Hematopoietic multipotent progenitor cell treated with erythropoietin and hydrocortisone succinate and interleukin-3 and kit ligand, for 8 days (in vitro differentiated cells): ENCODE results near the gene SETD7.
"Not testable (repeated sequence)": the region's sequence is repeated elsewhere in the genome, so short reads cannot be mapped to it uniquely, and the experiment has no call there.

ENCODE experiments used
- DNase-seq: peaks from one replicate; pipeline ENCODE4 v3.0.0-alpha.2; 2015

The SETD7 gene

DNA sequence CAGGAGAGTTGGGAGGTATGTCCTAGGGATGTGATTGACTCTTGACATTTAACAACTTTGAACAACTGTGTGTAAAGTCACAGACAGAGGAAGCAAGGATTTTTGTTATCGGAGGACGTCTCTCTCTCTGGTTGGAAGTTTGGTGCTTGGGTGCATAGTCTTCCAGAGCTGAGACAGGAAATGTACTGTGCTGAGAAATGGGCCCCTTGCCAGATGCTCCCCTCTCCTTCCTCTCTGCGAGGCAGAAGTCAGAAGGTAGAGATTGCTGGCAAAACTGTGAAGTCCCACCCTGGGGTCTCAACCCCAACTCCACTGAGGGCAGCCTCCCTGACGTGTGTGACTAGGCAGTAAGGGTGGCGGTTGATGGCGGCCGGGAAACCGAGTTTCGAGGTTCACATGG is 49.2 kb downstream of the SETD7 start:
- DNase-seq, result no peak

DNA sequence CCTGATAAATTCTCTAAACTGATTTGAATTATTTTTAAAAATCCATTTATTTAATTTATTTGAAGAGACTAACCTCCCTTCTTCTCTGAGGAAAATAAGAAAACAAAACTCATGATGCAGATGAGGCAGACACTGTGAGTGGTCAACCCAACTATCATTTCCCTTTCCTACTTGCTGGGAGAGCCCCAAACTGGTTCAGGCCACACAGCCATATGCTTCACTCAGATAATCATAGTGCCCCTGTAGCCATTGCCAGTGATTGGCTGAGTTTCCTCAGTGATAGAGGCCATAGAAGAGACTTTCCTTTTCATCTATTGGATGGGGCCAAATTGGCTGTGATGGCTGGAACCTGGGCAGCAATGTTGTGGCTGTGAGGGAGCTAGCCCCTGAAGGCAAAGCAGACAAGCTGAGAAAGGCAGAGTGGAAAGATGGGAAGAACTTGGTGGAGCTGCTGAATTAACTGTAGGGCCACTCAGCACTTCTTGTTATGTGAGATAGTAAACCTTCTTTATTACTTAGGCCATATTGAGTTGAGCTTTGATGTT is 52.3 kb downstream of the SETD7 start:
- no peak for DNase-seq

DNA sequence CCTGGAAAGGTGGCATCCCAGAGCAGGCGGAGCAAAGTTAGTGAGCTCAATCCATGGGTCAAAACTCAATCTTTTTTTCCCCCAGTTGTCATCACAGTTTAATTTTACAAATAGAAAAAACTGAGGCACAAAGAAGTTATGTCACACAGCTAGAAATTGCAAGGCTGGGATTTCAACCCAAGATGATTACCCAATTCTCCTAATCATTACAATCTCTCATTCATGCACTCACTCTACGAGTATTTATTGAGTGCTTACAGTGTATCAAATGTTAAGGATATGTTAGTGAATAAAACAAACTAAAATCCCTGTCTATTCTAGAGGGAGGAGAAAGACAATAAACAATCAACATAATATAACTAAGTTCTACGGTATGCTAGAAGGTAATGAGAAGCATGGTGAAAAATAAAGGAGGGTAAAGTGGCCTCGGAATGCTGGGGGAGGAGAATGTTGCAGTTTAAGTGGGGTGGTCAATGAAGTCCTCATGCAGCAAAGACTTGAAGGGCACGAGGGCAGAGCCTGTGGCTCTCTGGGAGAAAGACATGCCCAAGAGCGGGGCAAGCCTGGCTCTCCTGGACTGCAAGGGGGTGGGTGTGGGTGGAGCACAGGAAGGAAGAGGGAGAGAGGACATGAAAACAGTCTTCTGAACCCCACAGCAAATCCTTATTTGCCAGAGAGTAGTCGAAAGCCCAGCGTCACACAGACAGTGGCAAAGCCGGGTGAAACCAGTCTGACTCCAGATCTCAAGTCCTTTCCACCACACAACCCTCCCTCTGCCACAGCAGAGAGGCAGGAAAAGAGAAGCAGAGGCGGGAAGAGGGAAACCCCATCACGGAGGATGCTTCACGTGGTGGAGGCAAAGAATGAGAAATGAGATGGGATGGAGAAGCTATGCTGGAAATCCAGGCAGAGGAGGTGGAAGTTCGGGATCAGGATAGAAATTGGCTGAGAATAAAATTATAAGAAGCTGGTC is 53.8 kb downstream of the SETD7 start:
- DNase-seq, result no peak

DNA sequence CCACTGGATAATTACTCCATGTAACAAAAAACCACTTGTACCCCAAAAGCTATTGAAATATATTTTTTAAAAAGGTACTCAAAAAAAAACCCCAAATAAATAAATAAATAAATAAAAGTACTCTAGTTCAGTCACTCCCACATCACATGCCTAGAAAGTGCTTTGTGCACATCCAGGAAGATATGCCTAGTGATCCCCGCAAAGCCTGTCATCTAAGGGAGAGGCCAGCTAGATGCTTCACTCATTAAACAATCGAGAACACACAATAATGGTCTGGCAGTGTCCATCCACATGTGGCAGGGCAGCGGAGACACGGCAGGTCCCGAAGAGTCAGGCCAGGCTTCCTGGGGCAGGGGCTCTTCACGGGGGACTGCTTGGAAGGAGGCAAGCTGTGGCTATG is 54.5 kb downstream of the SETD7 start:
- DNase-seq, result no peak

DNA sequence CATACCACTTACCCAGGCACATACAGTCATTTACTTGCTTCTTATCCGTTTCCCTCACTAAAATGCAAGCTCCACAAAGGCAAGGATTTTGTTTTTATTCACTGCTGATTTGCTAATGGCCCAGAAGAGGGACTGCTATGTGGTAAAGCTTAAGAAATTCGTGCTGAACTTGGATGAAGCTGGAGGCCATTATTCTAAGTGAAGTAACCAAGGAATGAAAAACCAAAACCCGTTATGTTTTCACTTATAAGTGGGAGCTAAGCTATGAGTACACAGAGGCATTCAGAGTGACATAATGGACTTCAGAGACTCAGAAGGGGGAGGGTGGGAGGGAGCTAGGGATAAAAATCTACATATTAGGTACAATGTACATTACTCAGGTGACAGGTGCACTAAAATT is 54.9 kb downstream of the SETD7 start:
- DNase-seq, result no peak

DNA sequence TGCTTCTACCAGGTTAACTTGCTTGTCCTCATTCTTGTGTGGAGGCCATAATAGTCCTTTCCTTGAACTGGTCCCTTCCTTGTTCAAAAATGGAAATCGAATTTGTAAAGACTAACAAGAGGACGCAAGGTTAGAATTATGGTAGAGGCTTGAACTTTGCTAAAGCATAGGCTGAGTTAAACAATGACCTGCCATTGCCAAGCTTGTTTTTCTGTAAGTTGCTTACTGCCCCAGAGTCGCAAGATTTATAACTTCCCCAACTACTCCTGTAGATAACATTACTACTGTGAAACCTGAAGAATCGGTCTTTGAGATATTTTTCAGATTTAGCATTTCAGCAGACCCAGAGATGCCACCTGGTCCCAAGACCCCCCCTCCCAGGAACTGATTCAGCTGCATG is 56.8 kb downstream of the SETD7 start:
- no peak for DNase-seq

DNA sequence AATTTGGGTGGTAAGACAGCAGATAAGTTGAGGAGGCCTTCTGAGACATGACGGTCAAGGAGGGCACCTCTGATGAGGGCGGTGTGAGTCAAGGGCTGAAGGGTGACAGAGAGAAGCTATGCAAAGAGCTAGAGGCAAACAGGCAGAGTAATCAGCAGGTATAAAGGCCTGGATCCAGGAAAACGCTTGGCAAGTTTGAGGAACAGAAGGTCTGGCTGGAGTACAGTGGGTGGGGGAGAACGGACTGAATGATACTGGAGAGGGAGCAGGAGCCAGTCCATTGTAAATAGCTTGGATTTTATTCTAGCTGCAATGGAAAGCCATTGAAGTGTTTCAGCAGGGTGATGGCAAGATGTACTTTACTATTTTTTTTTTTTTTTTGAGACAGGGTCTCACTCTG is 62.8 kb downstream of the SETD7 start:
- no peak for DNase-seq

DNA sequence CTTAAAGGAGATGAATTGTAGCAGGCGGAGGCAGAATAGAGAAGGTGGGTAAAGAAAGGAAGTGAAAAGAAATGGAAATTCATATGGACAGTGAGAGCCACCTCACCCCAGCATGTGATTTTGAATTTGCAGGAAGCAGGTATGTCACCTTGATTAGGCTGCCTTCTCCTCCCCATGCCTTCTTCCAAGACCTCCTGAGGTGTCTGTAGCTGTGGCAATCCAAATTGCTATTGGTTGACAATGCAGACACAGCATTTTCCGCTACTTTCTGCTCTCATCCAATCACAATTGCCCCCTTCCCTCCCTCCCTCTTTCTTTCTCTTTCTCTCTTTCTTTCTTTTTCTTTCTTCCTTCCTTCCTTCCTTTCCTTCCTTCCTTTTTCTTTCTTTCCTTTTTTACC is 63.6 kb downstream of the SETD7 start:
- no peak for DNase-seq

DNA sequence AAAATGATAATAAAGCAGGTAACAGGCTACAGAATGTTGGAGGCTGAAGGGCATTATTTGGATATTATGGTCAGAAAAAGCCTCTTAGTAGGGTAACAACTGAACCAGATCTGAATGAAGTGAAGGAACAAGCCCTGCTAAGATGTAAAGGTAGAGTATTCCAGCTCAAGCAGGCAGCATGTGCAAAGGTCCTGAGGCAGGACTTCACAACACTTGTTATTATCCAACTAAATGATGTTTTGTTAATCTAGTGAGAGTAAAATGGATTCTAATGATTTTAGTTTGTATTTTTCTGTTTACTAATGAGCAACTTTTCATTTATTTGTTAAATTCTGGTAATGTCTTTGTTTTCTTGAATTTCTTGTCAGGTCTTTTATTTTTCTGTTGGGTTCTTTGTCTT is 66.4 kb downstream of the SETD7 start:
- DNase-seq, result no peak

DNA sequence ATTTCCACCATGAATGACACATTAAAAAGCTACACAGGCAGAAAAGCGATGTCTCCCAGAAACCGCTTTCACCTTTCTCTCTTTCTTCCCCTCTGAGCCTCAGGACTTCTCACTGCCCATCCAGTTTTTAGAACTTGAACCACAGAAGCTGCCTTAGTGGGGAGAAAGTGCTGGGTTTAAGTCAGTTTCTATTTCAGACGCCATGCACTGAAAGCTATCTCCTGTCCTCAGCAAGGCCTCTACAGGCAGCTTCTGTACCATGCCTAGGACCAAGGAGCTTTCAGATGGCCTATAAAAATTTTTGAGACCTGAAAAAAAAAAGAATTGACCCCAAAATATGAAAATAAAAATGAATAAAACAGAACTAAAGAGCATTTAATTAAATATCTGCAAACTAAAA is 67.6 kb downstream of the SETD7 start:
- DNase-seq, result no peak

DNA sequence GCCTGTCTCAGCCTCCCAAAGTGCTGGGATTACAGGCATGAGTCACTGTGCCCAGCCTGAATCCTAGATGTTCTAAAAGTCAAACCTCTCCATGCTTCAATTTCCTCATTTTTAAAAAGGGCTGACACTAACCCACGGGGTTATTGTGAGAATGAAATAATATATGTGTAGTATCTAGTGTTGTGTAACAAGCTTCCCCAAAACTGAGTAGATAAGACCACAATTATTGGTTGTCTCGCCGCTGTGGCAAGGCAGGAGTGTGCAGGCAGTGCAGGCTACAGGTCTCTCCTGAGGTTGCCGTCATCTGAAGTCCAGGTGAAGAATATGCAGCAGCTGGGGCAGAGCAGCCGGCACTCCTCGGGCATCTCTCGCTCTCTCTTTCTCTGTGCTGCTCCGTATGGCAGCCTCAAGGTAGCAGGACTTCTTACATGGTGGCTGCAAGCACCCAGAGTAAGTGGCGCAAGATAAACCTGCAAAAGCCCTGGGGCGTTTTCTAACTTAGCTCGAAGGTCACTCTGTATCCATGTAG is 71.2 kb downstream of the SETD7 start:
- no peak for DNase-seq

DNA sequence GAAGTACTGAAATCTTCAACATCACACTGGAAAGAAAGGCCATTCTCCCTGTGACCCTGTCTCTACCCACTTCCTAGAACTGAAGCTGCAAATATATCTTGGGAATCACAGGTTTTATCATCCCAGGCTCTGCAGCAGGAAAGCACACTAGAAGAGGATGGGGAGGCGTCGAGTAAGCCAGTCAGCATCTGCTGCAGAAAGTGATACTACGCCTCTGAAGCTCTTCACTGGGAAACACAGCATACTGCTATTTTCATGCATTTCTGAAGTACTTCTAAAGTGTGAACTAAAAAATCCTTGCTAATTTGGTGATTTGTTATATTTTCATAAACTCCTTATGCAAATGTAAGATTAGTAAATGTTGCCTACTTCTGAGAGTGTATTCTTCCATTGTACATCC is 73.0 kb downstream of the SETD7 start:
- DNase-seq, result no peak

DNA sequence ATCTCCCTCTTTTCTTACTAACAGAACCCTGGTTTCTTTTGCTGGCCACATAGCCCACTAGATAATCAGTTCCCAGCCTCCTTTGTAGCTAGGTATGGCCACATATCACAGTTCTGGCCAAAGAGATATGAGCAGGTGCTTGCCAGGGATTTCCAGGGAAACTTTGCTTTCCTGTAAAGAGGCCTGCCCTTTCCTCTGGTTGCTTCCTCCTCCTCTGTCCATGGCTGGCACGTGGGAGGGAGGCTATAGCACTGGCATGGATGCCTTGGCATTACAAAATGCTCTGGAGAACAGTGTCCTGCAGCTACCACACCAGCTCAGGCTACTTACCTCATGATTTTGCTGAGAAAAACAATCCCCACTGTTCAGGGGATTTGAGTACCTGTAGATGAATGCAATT is 74.6 kb downstream of the SETD7 start:
- DNase-seq, result no peak

DNA sequence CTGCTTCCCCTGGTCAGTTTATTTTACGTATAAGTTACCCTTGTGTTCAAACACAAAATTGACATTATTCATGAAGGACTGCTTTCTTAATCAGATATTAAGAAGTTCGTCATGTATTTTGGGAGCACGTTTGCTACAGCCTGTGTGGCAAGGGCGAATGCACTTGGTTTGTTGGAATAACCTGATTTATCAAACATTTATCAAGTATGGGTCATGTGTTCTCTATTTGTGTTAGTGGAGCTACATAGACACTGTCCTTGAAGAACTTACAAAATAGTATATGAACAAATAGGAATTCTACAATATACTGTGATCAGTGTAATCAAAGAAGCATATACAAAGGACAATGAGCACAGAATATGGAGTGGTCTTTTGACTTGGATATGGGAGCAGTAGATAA is 79.7 kb downstream of the SETD7 start:
- no peak for DNase-seq

DNA sequence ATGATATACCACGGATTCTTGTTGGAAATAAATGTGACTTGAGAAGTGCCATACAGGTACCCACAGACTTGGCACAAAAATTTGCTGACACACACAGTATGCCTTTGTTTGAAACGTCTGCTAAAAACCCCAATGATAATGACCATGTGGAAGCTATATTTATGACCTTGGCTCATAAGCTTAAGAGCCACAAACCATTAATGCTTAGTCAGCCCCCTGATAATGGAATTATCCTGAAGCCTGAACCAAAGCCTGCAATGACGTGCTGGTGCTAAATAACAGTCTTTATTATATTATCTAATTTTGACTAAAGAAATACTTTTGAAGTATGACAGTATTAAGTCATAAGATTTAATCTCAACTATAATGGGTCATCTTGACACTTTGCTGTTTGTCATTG is 83.2 kb downstream of the SETD7 start:
- DNase-seq, result no peak

DNA sequence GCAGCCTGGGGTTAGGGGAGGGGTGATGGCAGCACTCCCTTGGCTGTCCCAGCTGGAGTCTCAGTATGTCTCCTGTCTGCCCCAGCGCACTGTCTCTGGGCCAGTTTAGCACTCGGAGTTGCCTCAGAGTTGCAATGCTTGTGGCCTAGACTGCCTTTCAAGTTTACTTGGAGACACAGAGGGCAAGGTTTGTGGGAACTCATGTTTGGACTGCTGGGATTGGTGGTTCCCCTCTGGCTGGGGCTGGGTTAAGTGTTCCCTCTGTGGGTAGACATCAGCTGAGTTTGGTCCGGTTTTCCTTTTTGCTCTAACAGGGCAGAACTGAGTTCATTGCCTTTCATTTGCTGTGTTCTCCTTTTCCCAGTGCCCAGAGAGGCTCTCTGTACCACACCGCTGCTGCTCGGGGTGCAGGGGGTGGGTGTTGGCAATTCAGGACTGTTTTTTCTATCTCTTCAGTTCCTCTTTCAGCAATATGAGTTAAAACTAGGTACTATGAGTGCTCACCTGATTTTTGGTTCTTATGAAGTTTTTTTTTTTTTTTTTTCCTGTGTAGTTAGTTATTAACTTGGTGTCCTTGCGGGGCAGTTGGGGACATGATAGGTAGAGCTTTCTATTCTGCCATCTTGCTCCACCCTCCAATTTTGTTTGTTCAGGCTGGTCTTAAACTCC is 84.9 kb downstream of the SETD7 start:
- DNase-seq, result no peak

DNA sequence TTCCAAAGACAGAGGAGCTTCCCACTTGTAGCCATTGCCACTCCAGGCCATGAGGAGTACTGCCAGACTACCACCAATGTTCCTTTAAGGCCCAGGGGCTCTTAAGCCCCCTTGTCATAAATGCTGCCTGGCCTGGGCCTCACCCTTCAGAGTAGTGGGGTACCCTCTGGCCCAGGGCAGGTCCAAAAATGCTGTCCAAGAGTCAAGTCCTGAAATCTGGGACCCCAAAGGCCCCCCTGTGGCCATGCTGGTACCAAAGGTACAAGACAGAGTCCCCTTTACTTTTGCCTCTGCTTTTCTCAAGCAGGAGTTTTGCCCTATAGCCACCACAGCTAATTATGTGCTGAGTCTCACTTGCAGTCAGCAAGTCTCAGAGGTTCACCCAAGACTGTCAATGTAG is 85.7 kb downstream of the SETD7 start:
- no peak for DNase-seq

DNA sequence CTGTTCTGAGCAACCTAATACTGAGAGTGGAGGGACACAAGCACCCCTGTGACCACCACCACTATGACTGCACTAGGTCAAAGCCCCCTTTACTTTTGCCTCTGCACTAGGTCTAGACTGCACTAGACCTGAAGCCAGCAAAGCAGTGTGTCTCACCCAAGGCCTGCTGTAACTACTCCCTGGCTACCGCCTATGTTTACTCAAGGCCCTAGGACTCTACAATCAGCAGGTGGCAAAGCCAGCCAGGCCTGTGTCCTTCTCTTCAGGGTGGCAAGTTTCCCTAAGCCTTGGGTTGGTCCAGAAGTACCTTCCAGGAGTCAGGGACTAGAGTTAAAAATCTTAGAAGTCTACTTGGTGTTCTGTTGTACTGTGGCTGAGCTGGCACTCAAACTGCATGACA is 86.2 kb downstream of the SETD7 start:
- DNase-seq, result no peak

DNA sequence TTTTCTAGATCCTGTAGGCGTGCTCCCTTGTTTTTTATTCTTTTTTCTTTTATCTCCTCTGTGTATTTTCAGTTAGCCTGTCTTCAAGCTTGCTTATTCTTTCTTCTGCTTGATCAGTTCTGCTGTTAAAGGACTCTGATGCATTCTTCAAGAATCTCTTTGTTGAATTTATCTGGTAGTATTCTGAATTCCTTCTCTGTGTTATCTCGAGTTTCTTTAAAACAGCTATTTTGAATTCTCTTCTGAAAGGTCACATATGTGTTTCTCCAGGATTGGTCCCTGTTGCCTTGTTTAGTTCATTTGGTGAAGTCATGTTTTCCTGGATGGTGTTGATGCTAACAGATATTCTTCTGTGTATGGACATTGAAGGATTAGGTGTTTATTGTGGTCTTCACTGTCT is 86.8 kb downstream of the SETD7 start:
- DNase-seq, result no peak

DNA sequence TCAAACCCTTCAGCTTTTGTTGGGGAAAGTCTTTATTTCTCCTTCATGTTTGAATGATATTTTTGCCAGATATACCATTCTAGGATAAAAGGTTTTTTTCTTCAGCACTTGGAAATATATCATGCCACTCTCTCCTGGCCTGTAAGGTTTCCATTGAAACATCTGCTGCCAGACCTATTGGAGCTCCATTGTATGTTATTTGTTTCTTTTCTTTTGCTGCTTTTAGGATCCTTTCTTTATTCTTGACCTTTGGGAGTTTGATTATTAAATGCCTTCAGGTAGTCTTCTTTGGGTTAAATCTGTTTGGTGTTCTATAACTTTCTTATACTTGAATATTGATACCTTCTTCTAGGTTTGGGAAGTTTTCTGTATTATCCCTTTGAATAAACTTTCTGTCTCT is 87.3 kb downstream of the SETD7 start:
- not testable (repeated sequence) for DNase-seq

DNA sequence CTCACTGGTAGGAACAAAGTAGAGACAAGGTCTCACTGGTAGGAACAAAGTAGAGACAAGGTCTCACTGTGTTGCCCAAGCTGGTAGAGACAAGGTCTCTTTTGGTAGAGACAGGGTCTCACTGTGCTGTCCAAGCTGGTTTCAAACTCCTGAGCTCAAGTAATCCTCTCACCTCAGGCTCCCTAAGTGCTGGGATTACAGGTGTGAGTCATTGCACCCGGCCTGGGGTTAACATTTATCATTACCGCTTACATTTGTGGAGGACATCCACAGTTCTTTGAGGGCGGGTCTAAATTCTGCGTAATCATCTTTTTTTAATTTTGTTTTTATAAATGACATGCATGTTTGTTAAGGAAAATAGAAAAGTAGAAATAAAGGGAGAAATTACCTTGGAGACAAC is 90.1 kb downstream of the SETD7 start:
- no peak for DNase-seq

DNA sequence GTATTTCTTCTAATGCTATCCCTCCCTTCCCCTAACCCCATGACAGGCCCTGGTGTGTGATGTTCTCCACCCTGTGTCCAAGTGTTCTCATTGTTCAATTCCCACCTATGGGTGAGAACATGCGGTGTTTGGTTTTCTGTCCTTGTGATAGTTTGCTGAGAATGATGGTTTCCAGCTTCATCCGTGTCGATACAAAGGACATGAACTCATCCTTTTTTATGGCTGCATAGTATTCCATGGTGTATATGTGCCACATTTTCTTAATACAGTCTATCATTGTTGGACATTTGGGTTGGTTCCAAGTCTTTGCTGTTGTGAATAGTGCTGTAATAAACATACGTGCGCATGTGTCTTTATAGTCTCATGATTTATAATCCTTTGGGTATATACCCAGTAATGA is 91.5 kb downstream of the SETD7 start:
- not testable (repeated sequence) for DNase-seq

DNA sequence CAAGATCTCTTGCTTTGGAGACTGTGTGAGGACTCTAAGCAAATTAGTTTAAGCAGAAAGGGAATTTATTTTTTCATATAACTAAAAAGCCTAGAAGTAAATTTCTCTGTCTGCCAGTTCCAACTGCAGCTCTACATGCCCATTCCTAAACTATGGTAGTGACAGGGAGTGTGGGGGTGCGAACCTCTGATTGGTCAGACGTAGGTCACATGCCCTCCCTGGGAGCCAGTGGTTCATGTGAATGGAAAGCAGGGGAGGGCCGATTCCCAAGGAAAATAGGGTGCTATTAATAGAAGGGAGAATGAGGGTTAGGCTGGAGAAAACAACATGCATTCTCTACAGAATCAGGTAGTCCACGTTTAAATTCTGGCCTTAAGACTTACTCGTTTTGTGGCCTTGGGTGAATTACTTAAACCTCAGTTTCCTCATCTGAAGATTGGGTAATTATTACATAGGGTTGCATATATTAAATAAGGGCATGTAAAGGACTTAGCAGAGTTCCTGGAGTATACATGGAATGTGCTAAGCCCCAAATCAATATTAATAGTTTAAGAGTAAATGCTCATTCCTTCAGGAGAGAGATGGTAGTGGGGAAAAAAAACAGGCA is 94.9 kb downstream of the SETD7 start:
- no peak for DNase-seq

DNA sequence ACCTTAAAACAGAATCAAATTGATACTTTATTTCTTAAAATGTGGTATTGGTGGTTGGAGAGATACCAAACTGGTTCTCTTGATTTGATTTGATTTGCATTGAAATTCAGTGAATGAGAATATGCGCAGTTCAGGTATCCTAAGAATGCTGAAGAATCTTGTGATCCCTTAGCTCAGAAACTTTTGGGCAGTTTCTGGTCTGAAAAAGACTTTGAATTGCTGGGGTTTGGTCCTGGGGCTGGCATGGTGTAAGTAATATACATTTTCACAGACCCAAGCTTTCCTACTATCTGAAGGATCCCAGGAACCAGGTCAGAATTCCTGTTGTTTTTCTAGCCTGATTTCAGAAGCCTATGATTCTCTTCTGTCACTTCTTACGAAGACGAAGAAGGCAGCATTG is 95.5 kb downstream of the SETD7 start:
- DNase-seq, result no peak
